ENCODE measurements around the gene TMEM163. TPM values are rescaled to one million over a fixed set of nuclear protein-coding genes. Genes with fewer than 3 reads are reported as not detected.

TMEM163 gene
- total RNA-seq, 3 donors from 2014 or later = 0.41 to 1.5 (median 0.60) TPM

GRCh38 chr2:134581877-134582546 is 136.8 kb downstream of the TMEM163 start:
- no peaks in the 10 kb centered on the region for H3K36me3 ChIP-seq (ENCODE audit: low read depth)
- H3K4me3 ChIP-seq = no peak overlapping the region
- H3K9me3 ChIP-seq = no peaks in the 10 kb centered on the region
- intact Hi-C loops (cut with DNase I, micrococcal nuclease) = no loop called here
- DNase-seq (no peak), ATAC-seq (peak; percentile 29)
- no peak for TF ChIP-seq CTCF (IDR thresholded peaks at IDR 0.05)
- H3K4me1 ChIP-seq (ENCODE audit: low read depth) = no peaks in the 10 kb centered on the region

GRCh38 chr2:134578316-134578715 is 140.5 kb downstream of the TMEM163 start:
- DNase-seq = no peak
- Histone ChIP-seq H3K4me3 (no peak overlapping the region), H3K36me3 (ENCODE audit: low read depth) (no peaks in the 10 kb centered on the region), H3K4me1 (ENCODE audit: low read depth) (no peaks in the 10 kb centered on the region), H3K9me3 (no peaks in the 10 kb centered on the region)
- intact Hi-C loops (cut with DNase I, micrococcal nuclease) = no loop called here
- no peak for ATAC-seq
- TF ChIP-seq CTCF (IDR thresholded peaks at IDR 0.05) = no peak

GRCh38 chr2:134576478-134576877 is 142.3 kb downstream of the TMEM163 start:
- no peak overlapping the region for H3K4me3 ChIP-seq
- no peak for DNase-seq
- intact Hi-C loops (cut with DNase I, micrococcal nuclease) = no loop called here
- no peaks in the 10 kb centered on the region for H3K36me3 ChIP-seq (ENCODE audit: low read depth)
- H3K4me1 ChIP-seq (ENCODE audit: low read depth) = no peaks in the 10 kb centered on the region
- no peak for ATAC-seq
- no peak for TF ChIP-seq CTCF (IDR thresholded peaks at IDR 0.05)
- H3K9me3 ChIP-seq = no peaks in the 10 kb centered on the region

- Histone ChIP-seq H3K36me3 (ENCODE audit: low read depth) (no peaks in the 10 kb centered on the region), H3K4me1 (ENCODE audit: low read depth) (no peaks in the 10 kb centered on the region), H3K4me3 (no peak overlapping the region), H3K9me3 (no peaks in the 10 kb centered on the region)
- TF ChIP-seq CTCF (IDR thresholded peaks at IDR 0.05) = no peak
- no peak for ATAC-seq
- intact Hi-C loops (cut with DNase I, micrococcal nuclease) = no loop called here
- no peak for DNase-seq
Observed at GRCh38 chr2:134575888-134576287, 142.9 kb downstream of the TMEM163 start.

- ATAC-seq = no peak
- no peak for DNase-seq
- H3K4me3 ChIP-seq = no peak overlapping the region
- intact Hi-C loops (cut with DNase I, micrococcal nuclease) = no loop called here
- TF ChIP-seq CTCF (IDR thresholded peaks at IDR 0.05) = no peak
- no peaks in the 10 kb centered on the region for H3K4me1 ChIP-seq (ENCODE audit: low read depth)
- H3K36me3 ChIP-seq (ENCODE audit: low read depth) = no peaks in the 10 kb centered on the region
- no peaks in the 10 kb centered on the region for H3K9me3 ChIP-seq
Observed at GRCh38 chr2:134574611-134575330, 144.0 kb downstream of the TMEM163 start.
